ENCODE data around the gene DUSP8.

DNA sequence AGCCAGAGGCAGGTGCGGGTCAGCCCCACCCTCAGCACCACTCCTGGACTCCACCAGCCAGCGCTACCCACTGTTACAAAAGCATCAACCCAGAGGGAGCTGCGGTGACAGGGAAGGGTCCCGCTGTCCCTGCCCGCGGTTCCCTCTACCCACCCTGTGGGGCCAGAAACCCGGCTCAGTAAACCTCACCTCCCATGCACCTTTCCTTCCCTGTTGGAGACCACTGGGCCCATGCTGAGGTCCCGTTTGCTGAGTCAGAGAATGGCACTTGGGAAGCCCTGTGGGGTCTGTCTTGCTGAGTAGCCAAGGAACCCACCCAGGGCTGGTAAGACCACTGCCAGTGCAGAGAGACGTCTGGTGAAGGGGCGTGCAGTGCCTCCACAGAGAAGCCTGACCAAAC, 43.4 kb downstream of the DUSP8 start:
- TF ChIP-seq POLR2AphosphoS5 (IDR thresholded peaks at IDR 0.05; ENCODE audit: borderline replicate concordance, low read depth, low read length) (no peak), EZH2 (IDR thresholded peaks at IDR 0.05) (no peak)
